ENCODE measurements around the gene GRHL3.
A peak's percentile ranks its signal among the peaks of the same experiment; 100 is the strongest.
"Not testable (repeated sequence)": the region's sequence is repeated elsewhere in the genome, so short reads cannot be mapped to it uniquely, and the experiment has no call there.

GRHL3 gene

DNA sequence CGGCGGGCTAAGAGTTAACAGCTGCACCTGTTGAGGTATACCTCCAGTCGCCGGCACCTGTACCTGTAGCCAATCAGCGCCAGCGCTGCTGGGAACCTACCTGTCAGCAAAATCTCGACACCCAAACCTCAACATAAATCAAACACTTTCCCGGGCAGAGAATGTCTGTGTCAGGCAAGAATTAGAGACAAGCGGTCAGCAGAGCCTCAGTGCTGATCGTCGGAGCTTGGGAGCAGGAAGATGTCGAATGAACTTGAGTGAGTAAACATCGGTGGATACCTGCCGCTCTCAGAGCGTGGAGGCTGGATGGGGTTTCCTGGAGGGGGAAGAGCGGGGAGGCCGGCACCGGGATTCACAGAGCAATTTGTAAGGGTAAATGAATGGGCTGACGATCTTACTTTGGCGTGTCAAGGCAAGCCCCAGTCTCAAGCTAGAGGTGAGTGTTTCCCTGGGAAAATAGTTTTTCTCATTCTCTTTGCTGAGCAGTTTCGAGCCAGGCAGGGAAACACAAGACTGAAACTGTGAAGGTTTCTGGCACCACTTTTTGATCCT is at the start of gene GRHL3:
Gene GRHL3 (plus strand): TSS at position 46 of the 552 bp plus-strand sequence. CDS start 195 bp downstream, at position 241.
- DNase-seq: no peak

DNA sequence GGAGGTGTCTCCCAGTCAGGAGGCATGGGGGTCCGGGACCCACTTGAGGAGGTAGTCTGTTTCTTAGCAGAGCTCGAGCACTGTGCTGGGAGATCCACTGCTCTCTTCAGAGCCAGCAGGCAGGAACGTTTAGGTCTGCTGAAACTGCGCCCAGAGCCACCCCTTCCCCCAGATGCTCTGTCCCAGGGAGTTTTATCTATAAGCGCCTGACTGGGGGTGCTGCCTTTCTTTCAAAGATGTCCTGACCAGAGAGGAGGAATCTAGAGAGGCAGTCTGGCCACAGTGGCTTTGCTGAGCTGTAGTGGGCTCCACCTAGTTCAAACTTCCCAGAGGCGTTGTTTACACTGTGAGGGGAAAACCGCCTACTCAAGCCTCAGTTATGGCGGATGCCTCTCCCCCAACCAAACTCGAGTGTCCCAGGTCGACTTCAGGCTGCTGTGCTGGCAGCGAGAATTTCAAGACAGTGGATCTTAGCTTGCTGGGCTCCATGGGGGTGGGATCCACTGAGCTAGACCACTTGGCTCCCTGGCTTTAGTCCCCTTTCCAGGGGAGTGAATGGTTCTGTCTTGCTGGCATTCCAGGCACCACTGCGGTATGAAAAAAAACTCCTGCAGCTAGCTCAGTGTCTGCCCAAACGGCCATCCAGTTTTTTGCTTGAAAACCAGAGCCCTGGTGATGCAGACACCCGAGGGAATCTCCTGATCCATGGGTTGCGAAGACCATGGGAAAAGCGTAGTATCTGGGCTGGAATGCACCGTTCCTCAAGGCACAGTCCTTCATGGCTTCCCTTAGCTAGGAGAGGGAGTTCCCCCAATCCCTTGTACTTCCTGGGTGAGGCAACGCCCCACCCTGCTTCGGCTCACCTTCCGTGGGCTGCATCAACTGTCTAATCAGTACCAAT is 44.7 kb upstream of the GRHL3 start:
- DNase-seq: not testable (repeated sequence)

DNA sequence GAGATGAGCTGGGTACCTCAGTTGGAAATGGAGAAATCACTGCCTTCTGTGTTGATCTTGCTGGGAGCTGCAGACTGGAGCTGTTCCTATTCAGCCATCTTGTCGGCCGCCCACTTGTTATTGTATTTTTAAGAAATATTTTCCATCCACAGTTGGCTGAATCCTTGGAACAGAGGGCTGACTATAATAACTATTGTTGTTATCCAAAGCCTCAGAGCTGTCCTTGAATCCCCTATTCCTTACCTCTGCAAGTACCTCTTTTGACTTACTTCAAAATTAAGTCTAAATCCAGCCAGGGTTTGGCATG is 44.1 kb upstream of the GRHL3 start:
- no peak for DNase-seq

DNA sequence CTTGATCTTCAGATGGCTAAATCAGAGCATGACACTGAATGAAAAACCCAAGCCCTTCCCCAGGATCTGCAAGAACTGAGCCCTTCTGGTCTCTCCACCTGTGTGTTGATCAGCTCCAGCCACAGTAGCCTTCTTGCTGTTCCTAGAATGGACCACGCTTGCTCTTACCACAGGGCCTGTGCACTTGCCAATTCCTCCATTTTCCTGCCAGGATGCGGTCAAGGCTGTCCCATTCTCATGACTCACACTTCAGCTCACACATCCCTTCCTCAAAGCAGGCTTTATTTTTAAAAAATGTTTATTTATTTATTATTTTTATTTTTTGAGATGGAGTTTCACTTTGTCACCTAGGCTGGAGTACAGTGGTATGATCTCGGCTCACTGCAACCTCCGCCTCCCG is 43.6 kb upstream of the GRHL3 start:
- DNase-seq: no peak

GRCh38 chr1:24276791-24277190 is 42.4 kb upstream of the GRHL3 start:
- DNase-seq: no peak

- no peak for DNase-seq
Measured at GRCh38 chr1:24277420-24278169, 41.6 kb upstream of the GRHL3 start.

DNA sequence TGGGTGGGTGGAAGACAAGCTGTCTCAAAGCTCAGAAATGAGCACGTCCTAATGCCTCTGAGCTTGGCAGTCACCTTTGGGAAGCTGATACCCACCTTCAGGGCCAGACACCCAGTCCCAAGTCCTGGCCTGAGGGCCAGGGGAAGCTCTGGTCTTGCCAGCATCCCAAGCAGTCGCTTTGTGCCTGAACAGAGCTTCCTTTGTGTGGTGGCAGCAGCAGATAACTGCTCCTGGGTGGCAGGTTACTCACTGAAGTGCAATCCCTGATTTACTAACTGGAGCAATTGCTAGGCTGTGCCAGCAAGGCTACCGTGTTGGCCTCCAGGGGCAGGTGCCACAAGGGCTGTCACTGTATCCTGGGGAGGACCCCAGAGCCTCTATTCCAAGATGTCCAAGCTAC is 40.4 kb upstream of the GRHL3 start:
- DNase-seq: no peak

DNA sequence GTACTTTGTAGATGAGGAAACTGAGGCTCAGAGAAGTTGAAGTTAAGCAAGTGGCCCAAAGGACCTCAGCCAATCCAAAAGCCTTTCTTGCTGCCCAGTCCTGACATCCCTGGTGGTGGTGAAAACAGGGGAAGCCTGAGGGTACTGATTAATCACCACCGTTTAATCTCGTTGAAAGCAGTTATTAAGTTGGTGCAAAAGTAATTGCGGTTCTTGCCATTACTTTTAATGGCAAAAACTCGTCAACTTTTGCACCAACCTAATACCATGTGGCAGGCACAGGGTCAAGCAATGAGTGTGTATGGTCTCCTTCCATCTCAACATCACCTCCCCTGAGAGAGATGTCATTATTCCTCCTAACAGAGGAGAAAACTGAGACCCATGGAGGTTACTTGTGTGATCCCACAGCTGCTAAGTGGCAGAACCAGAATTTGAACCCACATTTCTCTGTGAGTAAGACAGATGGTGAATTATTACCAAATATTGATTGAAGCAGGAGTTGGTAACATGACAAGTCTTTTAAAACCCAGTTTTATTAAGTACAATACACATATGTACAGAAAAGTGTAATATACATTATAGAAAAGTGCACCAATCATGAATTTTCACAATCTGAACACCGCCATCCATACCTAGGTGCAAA is 39.4 kb upstream of the GRHL3 start:
- DNase-seq: no peak

GRCh38 chr1:24281591-24281990 is 37.6 kb upstream of the GRHL3 start:
- no peak for DNase-seq

DNA sequence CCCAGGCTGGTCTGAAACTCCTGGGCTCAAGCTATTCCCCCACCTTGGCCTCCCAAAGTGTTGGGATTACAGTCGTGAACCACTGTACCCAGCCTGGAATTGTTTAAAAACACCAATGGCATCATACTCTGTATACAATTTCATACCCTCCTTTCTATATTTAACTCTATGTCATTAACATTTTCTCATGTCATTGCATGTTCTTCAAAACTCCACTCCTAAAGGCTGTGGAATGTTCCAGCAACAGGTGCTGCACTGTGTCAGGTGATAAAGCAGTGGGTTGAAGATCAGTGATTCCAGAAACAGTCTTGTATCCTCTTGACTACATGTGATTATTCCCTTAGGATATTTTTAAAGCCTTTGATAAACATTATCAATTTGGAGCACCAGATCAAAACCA is 36.7 kb upstream of the GRHL3 start:
- DNase-seq: no peak

GRCh38 chr1:24283326-24284155 is 35.6 kb upstream of the GRHL3 start:
- no peak for DNase-seq

DNA sequence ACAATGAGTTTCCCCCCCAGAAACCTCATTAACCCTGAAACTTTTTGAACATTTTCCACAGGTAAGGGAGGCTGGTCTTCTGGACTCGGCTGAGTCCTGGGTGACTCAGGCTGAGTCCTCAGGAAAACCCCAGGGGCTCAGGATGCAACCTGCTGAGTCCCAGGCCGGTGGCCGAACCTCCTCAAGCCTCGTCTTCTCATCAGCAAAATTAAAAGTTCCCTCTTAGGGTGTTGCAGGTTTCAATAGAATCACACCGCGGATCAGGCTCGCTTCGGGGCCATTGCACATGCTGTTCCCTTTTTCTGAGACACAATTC is 35.0 kb upstream of the GRHL3 start:
- no peak for DNase-seq

DNA sequence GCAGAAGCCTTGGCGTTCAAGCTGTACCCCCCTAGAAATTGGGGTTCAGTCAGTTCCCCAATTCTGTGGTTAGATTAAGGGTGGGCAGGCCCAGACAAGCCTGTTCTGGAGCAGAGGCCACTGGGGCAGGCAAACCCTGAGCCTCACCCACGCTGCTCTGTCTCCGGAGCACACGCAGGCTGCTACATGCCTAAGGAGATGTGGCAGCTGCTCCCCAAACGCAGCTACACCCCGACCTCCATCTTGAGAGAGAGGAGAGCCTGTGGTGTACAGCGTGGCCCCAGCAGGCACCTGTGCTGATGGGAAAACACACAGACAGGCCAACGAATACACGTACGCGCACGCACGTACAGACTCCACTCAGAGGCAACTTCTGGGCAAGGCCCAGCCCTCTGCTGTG is 33.9 kb upstream of the GRHL3 start:
- DNase-seq: no peak

DNA sequence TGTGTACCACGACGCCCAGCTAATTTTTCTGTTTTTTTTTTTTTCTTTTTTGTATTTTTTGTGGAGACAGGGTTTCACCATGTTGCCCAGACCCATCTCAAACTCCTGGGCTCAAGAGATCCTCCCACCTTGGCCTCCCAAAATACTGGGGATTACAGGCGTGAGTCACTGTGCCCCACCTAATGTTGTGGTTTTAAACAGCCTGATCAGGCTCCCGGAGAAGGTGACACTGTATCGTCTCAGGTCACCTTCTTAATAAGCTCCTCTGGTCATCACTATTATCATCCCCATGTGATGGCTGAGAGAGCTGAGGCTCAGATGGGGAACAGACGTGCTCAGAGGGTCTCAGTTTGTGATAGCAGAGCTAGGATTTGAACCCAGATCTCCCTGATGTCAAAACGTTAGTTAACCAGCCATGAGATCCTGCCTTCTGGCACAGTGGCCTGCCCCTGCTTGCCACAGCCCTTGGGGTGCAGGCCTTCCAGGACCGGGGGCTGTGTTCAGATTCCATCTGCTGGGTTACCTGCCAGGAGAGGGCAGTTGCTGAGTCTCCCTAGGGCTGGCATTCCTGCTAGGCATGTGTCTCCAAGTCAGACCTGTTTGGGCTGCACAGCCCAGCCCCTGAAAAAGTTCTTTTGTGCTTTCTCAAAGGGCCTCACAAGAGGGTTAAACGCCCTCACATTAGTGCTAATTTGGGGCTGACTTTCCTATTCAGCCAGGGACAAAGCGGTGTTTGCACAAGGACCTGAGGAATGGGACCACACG is 32.7 kb upstream of the GRHL3 start:
- no peak for DNase-seq

- DNase-seq: not testable (repeated sequence)
Measured at GRCh38 chr1:24287779-24288178, 31.4 kb upstream of the GRHL3 start.

GRCh38 chr1:24288479-24288878 is 30.7 kb upstream of the GRHL3 start:
- DNase-seq: no peak

GRCh38 chr1:24289937-24290595 is 29.1 kb upstream of the GRHL3 start:
- DNase-seq: peak; percentile 9

GRCh38 chr1:24290933-24291487 is 28.1 kb upstream of the GRHL3 start:
- DNase-seq: no peak

DNA sequence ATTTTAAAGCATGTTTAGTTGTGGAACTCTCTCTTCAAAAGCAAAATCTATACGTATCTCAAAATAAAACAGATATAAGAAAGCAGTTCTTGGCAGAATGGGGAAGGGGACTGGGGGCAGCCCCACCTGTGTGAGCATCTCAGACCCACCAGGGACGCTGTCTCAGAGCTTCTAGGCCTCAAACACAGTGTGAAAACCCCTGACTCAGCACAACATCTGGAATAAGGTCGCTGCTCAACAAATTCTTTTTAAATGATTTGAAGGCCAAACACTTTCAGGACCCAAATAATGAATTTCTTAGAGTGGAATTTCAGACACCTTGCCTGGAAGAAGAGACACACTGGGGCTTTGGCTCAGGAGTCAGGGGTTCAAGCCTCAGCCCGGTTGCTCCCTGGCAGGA is 27.1 kb upstream of the GRHL3 start:
- DNase-seq: no peak

- DNase-seq: no peak
Measured at GRCh38 chr1:24292887-24293286, 26.3 kb upstream of the GRHL3 start.
